Suprapubic skin (tissue), 4 donors: Measurements from ENCODE around the gene UBASH3A. TPM values are rescaled to one million over a fixed set of nuclear protein-coding genes. Genes with fewer than 3 reads are reported as not detected.
A peak's percentile ranks its signal among the peaks of the same experiment; 100 is the strongest.

Experiments used
- DNase-seq, 2 donors: peaks; one replicate each; pipeline ENCODE4 v3.0.0-alpha.2; 2019; ENCODE audit warnings: low spot score in 2 of 2
- H3K27ac ChIP-seq: fragments of 200-600 bp; sonication (generic); one replicate; pipeline ENCODE4 v1.5.1; 2019
- H3K27me3 ChIP-seq: fragments of 200-600 bp; sonication (generic); one replicate; pipeline ENCODE4 v1.5.1; 2019
- H3K36me3 ChIP-seq: fragments of 200-600 bp; sonication (generic); one replicate; pipeline ENCODE4 v1.5.1; 2019
- H3K4me1 ChIP-seq: fragments of 200-600 bp; sonication (generic); one replicate; pipeline ENCODE4 v1.5.1; 2019
- H3K4me3 ChIP-seq: fragments of 200-600 bp; sonication (generic); one replicate; pipeline ENCODE4 v1.5.1; 2019; ENCODE audit warnings: mild to moderate bottlenecking
- H3K9me3 ChIP-seq: fragments of 200-600 bp; sonication (generic); one replicate; pipeline ENCODE4 v1.5.1; 2019
- CTCF ChIP-seq, 2 donors: fragments of 200-600 bp in 1 of 2; fragments of 450-650 bp in 1 of 2; sonication (generic) in 1 of 2; IDR thresholded peaks; one replicate each; pipeline ENCODE4 v1.5.1; 2016 to 2019; ENCODE audit warnings: antibody characterized with exemption in 2 of 2, mild to moderate bottlenecking in 1 of 2, moderate library complexity in 1 of 2
- EP300 ChIP-seq: sonication (generic); formaldehyde crosslinking; IDR thresholded peaks from one replicate; pipeline ENCODE4 v1.6.1; 2017; ENCODE audit warnings: antibody characterized with exemption
- POLR2A ChIP-seq, 2 donors: fragments of 450-650 bp; IDR thresholded peaks; one replicate each; pipeline ENCODE4 v1.6.1; 2017; ENCODE audit warnings: antibody characterized with exemption in 2 of 2, mild to moderate bottlenecking in 2 of 2, moderate library complexity in 2 of 2
- POLR2AphosphoS5 ChIP-seq, 3 donors: sonication (generic); formaldehyde crosslinking; IDR thresholded peaks; one replicate each; pipeline ENCODE4 v1.6.1; 2017; ENCODE audit warnings: antibody characterized with exemption in 3 of 3
- WGBS: methylation state at CpG from one replicate; pipeline ENCODE4 v1.1.5; 2018; 5-methylcytosine and 5-hydroxymethylcytosine counted together
- total RNA-seq, 4 donors: library from RNA; depleted of rRNA; stranded (reverse); fragments of >200 nt; gene quantifications; one replicate each; pipeline ENCODE4 v1.1.0, GENCODE V29; 2016

UBASH3A gene
- total RNA-seq, result 1 to 10 TPM in 1 of 4 donors, under 1 TPM in 2, not detected in 1; 0.36 to 1.0 (median 0.47) TPM

GRCh38 chr21:42403611-42404231 is at the start of gene UBASH3A:
Gene UBASH3A, plus strand, starts transcription at chr21:42403902. Its CDS starts 44 bp downstream, at chr21:42403946.
- no peaks in the 10 kb centered on the region for H3K36me3 ChIP-seq
- H3K4me3 ChIP-seq, result no peak within 1 kb of the TSS
- no peaks in the 10 kb centered on the region for H3K9me3 ChIP-seq
- DNase-seq, result peak in 1 of 2 donors; percentile 52
- no peaks in the 10 kb centered on the region for H3K27me3 ChIP-seq
- WGBS, result 69% methylated on average over 21 of the region's 21 CpGs
- no peaks in the 10 kb centered on the region for H3K4me1 ChIP-seq
- TF ChIP-seq CTCF (IDR thresholded peaks at IDR 0.05), result no peak
- TF ChIP-seq EP300, result no peak
- H3K27ac ChIP-seq, result no peak within 1 kb of the TSS

- no peak for DNase-seq
- Histone ChIP-seq H3K27me3 (peaks cover 7% of the 10 kb centered on the region), H3K36me3 (no peaks in the 10 kb centered on the region), H3K9me3 (no peaks in the 10 kb centered on the region), H3K27ac (no peak overlapping the region), H3K4me3 (no peak overlapping the region), H3K4me1 (no peaks in the 10 kb centered on the region)
- 85% methylated on average over 2 of the region's 2 CpGs for WGBS
- no peak for TF ChIP-seq CTCF (IDR thresholded peaks at IDR 0.05)
- TF ChIP-seq POLR2A (IDR thresholded peaks at IDR 0.05), result no peak
- TF ChIP-seq EP300, result no peak
- TF ChIP-seq POLR2AphosphoS5 (IDR thresholded peaks at IDR 0.05), result no peak
Observed at GRCh38 chr21:42356046-42356445, 47.7 kb upstream of the UBASH3A start.

GRCh38 chr21:42356650-42357049 is 47.1 kb upstream of the UBASH3A start:
- 77% methylated on average over 6 of the region's 6 CpGs for WGBS
- TF ChIP-seq POLR2AphosphoS5 (IDR thresholded peaks at IDR 0.05), result no peak
- no peak for TF ChIP-seq CTCF (IDR thresholded peaks at IDR 0.05)
- no peak for TF ChIP-seq POLR2A (IDR thresholded peaks at IDR 0.05)
- no peak for TF ChIP-seq EP300
- Histone ChIP-seq H3K9me3 (no peaks in the 10 kb centered on the region), H3K4me1 (no peaks in the 10 kb centered on the region), H3K27ac (no peak overlapping the region), H3K27me3 (peaks cover 13% of the 10 kb centered on the region), H3K4me3 (no peak overlapping the region), H3K36me3 (no peaks in the 10 kb centered on the region)
- no peak for DNase-seq

GRCh38 chr21:42357307-42357706 is 46.4 kb upstream of the UBASH3A start:
- no peak overlapping the region for H3K27ac ChIP-seq
- no peak for DNase-seq
- no peaks in the 10 kb centered on the region for H3K4me1 ChIP-seq
- no peak overlapping the region for H3K4me3 ChIP-seq
- TF ChIP-seq EP300, result no peak
- TF ChIP-seq CTCF (IDR thresholded peaks at IDR 0.05), result no peak
- no peak for TF ChIP-seq POLR2AphosphoS5 (IDR thresholded peaks at IDR 0.05)
- TF ChIP-seq POLR2A (IDR thresholded peaks at IDR 0.05), result no peak
- WGBS, result 38% methylated on average over 3 of the region's 3 CpGs
- H3K36me3 ChIP-seq, result no peaks in the 10 kb centered on the region
- no peaks in the 10 kb centered on the region for H3K9me3 ChIP-seq
- peaks cover 14% of the 10 kb centered on the region for H3K27me3 ChIP-seq

GRCh38 chr21:42358261-42358660 is 45.4 kb upstream of the UBASH3A start:
- Histone ChIP-seq H3K27me3 (peaks cover 14% of the 10 kb centered on the region), H3K36me3 (no peaks in the 10 kb centered on the region), H3K4me3 (no peak overlapping the region), H3K27ac (no peak overlapping the region), H3K9me3 (no peaks in the 10 kb centered on the region), H3K4me1 (no peaks in the 10 kb centered on the region)
- 91% methylated on average over 12 of the region's 12 CpGs for WGBS
- TF ChIP-seq CTCF (IDR thresholded peaks at IDR 0.05) (no peak), EP300 (no peak), POLR2AphosphoS5 (IDR thresholded peaks at IDR 0.05) (no peak), POLR2A (IDR thresholded peaks at IDR 0.05) (no peak)
- no peak for DNase-seq
